NCI-H1048 (cell line): ENCODE results near the gene SAA2.
"Not testable (repeated sequence)": the region's sequence is repeated elsewhere in the genome, so short reads cannot be mapped to it uniquely, and the experiment has no call there.

Experiments used
- DNase-seq: peaks from one replicate; lab custom pipeline; 2025; lab: John Stamatoyannopoulos, UW

The SAA2 gene

DNA sequence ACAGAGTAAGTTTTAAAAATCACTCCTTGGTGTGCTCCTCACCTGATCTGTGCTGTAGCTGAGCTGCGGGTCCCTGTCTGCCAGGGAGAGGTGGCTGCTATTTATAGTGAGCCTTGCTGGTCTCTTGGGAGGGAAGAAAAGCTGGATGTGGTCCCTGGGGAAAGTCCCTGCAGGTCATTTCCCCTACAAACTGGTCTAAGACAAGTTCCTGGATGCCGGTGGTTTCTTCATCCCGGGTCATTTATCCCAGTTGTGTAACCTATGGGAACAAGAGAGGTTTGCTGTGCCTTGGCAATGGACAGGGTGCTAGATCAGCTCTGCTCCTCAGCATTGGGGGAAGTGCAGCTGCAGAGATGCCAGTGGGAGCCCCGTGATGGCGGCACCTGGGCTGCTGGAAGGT lies at the start of gene SAA2:
Gene SAA2 (minus strand): TSS at position 108 of the 400 bp plus-strand sequence. CDS start 657 bp downstream, outside the sequence.
- no peak for DNase-seq

GRCh38 chr11:18295316-18295715 lies 46.8 kb upstream of the SAA2 start:
- no peak for DNase-seq

- DNase-seq: no peak
These were observed 46.4 kb upstream of the SAA2 start for GRCh38 chr11:18294862-18295261.

- DNase-seq: no peak
These were observed 40.4 kb upstream of the SAA2 start for GRCh38 chr11:18288911-18289310.

DNA sequence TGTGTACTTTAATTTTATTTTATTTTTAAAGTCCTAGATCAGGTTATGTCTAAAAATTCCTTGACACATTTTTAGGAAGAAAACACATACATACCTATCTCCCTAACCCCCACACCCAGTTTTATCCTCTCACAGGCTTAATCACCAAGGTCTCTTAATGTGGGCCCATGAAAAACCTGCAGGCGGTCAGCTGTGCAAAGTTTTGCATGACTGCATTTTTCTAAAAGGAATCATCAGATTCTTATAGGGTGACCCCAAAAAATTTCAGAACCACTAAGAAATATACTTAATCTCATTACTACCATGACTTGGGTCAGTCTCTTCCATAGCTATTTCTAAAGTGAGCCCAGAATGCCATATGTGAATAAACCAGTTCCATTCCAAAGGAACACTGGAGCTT lies 37.4 kb upstream of the SAA2 start:
- DNase-seq: no peak

DNA sequence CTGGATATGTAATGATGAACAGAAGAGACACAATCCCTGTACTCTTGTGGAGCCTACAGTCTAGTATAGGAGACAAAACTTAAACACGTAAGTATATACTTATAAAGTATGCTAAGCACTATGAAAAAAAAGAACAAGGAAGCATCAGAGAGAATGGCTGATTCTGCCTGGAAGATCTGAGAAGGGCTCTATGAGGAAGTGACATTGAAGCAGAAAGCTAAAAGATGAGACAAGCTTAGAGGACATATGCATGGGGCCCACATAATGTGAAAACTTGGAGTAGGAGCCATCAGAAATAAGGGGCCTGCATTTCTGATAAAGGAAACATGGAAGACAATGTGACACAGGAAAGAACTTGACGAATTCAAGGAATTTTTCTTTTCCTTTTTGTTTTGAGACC lies 34.2 kb upstream of the SAA2 start:
- no peak for DNase-seq

GRCh38 chr11:18280438-18281045 lies 32.1 kb upstream of the SAA2 start:
- no peak for DNase-seq

DNA sequence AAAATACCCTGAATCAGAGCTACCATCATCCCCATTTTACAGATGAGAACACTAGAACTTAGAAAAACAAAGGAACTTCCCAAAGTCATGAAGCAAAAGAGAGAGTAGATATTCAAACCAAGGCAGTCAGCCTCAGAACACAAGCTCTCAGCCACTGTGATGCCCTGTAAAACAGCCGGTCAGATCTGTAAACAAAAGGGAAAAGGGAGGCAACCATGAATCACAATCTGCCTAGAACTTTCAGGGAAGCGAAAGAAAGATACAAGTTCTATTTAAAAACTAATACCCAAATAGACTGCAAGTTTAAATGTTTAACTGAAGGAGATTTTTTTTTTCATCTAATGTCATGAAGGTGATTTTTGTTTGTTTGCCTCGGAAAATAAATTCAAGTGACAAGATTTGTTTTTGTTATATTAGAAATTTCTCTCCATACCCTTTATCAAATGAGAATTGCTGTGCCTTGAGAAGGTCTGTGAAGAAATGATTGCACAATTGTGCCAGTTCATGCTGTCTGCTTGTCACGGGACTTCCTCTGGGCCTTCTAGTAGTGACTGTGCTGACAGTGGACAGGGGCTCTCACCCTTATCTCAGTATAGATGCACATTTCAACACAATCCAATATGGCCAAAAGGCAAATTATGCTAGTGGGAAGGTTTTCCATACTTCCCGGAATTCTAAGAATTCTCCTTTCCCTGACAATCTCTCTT lies 29.2 kb upstream of the SAA2 start:
- no peak for DNase-seq

GRCh38 chr11:18271206-18271605 lies 22.7 kb upstream of the SAA2 start:
- no peak for DNase-seq

- DNase-seq: no peak
These were observed 21.6 kb upstream of the SAA2 start for GRCh38 chr11:18270102-18270501.

DNA sequence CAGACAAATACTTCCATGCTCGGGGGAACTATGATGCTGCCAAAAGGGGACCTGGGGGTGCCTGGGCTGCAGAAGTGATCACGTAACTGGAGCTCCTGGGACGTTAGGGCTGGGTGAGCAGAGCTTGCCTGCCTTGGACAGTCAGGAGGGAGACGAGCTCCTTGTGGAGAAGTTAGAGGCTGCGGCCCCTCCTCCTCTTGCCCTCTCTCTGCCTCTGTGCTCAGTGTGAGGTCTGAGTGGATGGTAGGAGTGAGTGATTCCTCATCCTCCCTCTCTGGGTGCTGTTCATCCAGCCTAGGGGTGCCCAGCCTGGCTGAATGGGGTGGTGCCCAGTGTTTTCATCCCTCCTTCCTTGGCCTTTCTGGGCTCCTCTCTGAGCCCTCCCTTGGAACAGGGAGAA lies 20.8 kb upstream of the SAA2 start:
- DNase-seq: not testable (repeated sequence)

- DNase-seq: not testable (repeated sequence)
These were observed 19.1 kb upstream of the SAA2 start for GRCh38 chr11:18267335-18268133.

GRCh38 chr11:18265949-18266348 lies 17.5 kb upstream of the SAA2 start, which contains the start of gene SAA1:
TSS of gene SAA1 (plus strand) at chr11:18266264. CDS start at chr11:18266888, 624 bp downstream.
- DNase-seq: no peak

- DNase-seq: no peak
These were observed 16.4 kb upstream of the SAA2 start for GRCh38 chr11:18264677-18265555.

DNA sequence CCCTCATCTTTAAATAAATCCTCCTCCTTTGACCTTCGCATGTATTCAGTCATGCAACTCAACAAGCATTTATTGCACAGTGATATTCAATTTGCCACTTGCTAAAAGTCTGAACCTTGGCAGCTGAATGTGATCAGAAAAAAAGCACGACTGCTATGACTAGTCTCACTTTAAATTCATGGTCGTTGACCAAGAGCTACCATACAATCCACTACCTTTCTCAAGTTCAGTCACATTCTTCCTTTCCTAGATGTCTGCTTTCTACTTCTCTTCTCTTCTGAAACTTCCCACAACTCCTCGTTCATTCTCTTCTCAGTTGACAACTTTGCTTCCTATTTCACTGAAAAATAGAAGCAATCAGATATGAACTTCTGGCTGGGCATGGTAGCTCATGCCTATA lies 15.6 kb upstream of the SAA2 start:
- DNase-seq: no peak

DNA sequence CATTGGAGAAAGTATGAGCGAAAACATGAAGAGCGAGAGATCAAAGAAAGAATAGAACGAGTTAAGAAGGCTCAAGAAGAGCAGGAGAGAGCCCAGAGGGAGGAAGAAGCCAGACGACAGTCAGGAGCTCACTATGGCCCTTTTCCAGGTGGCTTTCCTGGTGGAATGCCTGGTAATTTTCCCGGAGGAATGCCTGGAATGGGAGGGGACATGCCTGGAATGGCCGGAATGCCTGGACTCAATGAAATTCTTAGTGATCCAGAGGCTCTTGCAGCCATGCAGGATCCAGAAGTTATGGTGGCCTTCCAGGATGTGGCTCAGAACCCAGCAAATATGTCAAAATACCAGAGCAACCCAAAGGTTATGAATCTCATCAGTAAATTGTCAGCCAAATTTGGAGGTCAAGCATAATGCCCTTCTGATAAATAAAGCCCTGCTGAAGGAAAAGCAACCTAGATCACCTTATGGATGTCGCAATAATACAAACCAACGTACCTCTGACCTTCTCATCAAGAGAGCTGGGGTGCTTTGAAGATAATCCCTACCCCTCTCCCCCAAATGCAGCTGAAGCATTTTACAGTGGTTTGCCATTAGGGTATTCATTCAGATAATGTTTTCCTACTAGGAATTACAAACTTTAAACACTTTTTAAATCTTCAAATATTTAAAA lies 14.3 kb upstream of the SAA2 start:
- not testable (repeated sequence) for DNase-seq

GRCh38 chr11:18261721-18262120 lies 13.3 kb upstream of the SAA2 start:
- DNase-seq: no peak

DNA sequence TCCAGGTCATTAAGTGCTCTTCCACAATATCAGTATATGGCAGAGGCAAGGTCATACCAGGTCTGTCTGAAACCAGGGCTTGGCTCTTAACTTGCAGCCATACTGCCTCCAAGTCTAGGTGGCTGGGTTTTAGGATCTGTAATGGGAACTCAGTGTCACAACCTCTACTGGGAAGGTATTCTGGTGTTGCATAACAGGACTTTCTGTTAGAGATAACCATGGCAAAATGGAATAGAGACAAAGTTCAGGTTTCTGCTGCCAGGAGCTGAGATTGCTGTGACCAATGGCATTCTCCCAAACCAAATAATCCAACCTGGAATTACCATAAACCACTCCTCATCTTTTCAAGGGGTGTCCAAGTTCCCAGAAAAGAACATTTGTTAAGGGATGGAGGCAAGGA lies 10.8 kb upstream of the SAA2 start:
- DNase-seq: no peak

- no peak for DNase-seq
These were observed 6.4 kb upstream of the SAA2 start for GRCh38 chr11:18254781-18255361.

DNA sequence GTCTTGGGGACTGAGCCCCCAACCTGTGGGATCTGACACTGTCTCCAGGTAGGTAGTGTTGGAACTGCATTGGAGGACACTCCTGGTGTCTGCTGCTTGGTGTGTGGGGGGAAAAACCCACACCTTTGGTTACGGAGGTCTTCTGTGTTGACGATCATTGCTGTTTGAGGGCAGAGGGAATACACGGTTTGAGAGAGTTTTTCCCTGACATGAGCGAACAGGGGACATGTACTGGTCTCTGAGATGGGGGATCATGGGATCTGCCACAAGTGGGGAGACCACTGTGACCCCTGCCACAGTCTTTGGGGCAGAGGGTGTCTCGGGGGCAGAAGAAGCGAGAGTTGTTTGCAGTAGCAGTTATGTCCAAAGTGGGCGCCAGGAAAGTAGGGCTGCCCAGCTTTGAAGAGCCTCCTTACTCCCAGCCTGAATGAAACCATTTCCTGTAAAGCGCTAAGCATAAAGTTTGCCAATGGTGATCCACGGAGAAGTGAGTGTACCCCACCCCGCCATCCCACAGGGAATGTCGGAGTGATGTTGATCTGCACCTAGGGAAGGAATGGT lies 5.4 kb upstream of the SAA2 start:
- no peak for DNase-seq

GRCh38 chr11:18253233-18253632 lies 4.8 kb upstream of the SAA2 start:
- DNase-seq: no peak
